GM18520 (cell line): ENCODE data around the gene CD47.
A peak's percentile ranks its signal among the peaks of the same experiment; 100 is the strongest.

ENCODE experiments used
- ATAC-seq: cut with Tn5 transposase; IDR thresholded peaks from one replicate; pipeline ENCODE4 v1.9.1; 2021; ENCODE audit not compliant: unreplicated experiment

CD47 gene

DNA sequence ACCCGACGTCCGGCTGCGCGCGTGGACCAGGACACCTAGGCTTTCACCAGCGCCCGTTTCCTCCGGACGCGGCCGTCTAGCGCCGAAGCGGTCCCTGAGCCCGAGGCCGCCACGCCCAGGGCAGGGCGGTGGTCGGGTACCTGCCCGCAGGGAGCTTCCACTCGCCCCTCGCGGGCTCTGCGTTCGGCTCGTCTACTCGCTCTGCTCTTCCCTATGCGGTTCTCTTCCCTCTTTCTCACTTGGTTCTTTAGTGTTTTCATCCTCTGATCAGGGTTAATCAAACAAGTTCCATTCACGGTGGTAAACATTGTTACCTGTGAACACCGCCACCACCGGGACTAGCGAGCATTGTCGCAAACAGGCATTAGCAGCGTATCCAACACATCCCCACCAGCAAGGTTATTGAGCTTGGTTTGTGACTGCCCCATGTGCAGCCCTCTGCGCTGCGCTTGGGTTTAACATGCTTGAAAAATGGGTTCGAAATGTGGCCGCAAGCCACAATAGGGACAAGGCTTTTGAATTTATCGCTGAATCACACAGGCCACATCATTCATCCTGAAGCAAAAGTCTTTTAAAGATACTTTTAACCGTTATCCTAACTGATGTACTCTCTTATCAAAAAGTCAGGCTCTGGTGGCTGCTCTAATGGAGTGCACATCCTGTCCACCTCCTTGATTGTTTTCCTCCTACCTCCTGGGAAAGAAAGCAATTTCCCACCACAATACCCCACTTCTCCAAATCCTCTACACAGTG is 843 bp upstream of the CD47 start:
- ATAC-seq = no peak

DNA sequence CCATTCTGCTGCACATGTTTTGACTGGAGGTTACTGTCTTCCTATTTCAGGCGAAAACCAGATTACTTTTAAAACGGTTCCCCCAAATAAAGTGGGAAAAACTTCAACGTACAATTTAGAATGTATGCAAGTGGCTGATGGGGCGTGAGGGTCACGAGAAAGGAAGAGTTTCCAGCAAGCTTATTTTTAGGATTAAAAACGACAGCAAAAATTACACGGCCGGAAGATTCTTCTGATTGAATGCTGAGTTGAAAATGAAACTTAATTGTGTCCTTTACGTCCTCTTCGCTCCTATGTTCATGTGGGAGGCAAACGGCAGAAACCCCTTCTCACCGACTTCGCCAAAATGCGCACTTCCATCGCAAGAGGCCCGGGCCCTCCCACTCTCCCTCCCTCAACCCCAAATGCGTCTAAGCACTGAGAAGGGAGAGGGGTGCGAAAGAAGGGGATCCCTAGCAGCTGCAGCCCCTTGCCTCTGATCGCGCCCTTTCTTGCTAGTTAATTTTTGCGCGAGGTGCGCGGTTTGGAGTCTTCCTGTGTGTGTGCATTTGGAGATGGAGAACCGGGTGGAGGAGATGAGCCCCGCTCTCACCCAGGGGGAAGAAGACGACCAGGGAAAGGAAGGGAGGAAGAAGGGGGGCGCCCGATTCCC is 656 bp downstream of the CD47 start:
- ATAC-seq = no peak

DNA sequence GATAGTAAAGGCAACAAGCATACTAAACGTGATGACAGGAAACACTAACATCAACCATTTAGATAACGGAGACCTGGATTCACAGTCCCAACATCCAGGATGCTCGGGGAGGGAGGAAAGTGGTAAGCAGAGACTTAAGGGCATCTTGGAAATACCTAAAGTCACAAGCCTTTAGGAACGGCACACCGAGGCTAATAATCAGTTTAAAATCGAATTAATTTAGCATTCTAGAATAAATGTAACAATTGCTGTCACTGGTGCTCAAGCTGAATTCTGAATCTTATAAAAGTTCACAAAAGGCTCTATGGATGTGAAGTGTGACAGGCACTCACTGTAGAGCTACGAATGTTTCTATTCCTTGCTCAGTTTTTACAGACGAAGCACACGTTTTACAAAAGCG is 1.3 kb downstream of the CD47 start:
- ATAC-seq = no peak

DNA sequence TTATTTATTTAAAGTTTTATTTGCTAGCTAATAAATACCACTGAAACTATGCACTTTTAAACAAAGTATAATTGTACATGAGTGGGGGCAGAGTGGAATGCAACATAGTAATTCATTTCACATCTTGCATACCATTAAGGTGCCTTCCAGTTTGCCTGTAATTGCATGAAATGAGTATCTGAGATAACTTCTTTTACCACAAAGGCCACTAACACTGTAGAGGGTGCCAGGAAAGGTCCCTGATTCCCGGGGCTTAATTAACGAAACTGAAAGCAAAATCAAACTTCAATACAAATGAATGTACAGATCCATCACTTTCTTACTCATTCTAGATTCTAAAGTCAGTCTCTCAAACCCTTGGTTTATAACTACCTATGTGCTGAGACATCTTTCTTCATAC is 2.1 kb downstream of the CD47 start:
- peak; percentile 53 for ATAC-seq

DNA sequence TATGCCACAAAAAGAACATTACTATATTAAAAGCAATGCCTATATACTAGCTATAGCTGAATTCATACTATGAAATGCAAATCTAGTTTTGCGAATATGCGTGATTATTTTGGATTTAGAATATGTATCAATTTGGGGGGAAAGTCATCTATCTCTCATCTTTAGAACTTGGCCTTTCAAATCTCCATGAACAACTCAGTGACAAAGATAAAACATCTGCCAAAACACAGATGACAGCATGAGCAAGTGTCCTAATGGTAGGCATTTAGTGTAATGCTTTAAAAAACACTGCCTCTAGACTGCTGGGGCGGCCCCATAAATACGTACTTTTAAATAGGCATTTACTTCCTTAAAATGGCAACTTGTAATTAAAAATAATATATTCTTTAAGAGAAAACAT is 2.7 kb downstream of the CD47 start:
- no peak for ATAC-seq

DNA sequence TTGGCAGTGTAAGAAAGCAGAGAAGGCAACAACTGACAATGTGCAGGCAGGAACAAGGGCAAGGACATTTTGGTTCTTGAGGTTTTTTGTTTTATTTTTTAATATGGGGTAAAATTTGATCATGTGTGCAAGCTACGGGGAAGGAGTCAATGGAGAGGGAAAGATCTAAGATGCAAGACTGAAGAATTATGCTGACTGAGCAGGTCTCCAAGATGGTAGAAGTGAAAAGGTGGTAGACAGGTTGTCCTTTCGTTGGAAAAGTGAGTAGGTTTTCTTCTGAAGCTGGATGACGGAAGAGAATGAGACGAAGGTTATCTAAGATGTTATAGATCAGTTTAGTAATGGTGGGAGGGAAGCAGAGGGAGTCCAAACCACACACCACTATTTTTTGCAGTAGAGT is 4.2 kb downstream of the CD47 start:
- no peak for ATAC-seq

DNA sequence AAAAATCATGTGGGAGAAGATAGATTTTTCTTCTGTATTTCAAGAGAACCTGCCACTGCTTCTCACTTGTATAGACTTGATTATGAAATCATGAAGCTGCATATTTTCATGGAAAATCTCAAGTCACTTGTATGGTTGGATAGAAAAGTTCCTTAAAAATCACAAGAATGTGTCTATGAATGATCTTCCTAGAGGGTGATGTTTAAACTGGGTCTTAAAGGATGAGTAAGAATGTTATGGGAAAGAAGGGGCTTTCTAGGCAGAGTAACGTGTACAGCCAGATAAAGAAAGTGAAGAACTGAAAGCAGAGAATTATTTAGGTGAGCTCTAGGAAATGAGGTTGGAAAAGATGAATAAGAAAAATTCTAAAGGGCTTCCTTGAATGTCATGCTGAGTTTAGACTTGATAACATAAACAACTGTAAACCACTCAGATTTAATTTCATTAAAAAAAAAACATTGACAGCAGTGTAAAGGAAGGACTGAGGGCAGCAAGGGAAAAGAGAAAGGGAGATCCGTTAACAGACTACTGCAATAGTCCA is 5.0 kb downstream of the CD47 start:
- no peak for ATAC-seq

DNA sequence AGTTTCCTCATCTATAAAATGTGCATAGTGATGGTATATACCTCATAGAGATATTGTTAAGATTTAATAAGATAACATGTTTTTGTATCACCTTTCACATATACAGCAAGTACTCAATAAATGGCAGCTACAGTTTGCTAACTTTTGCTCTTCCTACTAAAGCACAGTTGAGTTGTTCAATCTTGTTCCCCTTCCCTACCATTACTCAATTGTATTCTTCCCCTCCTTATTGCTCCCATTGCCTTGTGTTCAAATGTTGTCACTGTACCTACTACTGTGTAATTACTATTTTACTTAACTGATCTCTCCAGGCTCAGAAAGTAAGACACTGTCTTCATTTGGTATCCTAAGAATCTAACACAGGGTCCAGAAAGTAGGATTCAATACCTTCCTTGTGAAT is 5.5 kb downstream of the CD47 start:
- no peak for ATAC-seq

DNA sequence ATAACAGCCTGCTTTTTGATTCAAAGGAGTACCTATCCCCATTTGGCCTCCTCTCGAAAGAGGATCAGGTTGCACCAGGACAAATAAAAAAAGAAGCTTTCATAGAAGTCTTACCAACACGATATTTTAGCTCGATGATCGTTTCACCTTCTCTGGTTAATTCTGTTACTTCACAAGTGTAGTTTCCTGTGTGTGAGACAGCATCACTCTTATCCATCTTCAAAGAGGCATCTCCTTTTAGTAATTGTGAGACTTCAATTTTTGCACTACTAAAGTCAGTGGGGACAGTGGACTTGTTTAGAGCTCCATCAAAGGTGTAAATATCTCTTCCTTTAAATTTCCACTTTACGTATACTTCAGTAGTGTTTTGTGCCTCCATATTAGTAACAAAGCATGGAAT is 11.0 kb downstream of the CD47 start:
- ATAC-seq = no peak

DNA sequence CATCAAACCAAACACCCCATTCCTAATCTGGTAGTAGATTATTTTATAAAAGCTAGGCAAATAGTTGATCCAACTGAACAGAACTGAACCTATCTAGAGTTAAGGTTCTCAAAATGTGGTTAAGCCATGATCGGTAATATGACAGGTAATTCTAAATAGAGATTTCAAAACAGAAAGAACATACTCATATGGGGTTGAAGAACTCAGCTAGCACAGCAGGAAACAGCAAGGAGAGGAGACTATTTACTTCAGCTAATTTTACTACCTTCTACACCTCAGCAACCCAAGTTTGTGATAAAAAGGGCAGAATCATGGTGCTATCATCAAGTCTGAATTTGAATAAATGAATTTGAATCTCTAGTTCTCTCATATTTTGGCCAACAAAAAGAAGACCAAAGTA is 11.8 kb downstream of the CD47 start:
- ATAC-seq = no peak

DNA sequence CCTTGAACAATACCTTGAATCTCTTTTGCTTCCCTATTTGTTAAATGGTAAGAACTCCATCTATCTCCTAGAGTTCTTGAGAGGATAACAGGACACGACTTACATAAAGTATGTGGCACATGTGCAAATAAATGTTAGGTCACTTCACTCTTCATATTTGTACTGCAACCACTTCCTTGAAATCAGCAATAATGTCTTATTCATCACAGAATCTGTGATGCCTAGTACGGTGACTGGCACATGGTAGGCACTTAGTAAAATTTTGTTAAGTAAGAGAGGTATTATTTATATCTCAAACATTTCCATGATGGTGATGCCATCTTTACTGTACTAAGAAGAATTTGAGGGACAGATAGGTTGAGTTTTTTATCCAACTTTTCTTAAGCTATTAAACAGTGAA is 14.3 kb downstream of the CD47 start:
- no peak for ATAC-seq

DNA sequence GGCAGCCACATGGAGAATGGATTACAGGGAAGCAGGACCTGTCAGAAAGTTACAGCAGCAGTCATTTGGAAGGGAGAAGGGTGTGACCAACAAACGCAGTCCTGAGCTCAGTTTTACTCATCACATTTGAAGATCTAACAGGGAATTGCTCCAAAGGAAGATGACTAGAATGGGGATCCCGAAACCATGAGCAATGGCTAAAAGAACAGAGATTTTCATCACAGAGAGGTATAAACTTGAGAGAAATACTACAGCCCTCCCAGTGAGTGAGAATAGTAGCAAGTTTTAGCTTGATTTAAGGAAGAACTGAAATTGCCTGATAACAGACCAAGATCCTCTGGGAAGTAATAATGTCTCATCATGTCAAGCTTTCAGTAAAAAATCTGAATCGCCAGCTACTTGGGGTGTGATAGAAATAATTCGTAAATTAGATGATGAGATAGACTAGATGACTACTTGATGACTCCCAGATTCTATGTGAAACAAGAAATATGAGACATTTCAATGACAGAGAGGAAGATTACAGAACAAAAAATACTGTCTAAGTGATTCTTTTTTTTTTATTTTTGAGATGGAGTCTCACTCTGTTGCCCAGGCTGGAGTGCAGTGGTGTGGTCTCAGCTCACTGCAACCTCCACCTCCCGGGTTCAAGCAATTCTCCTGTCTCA is 16.9 kb downstream of the CD47 start:
- no peak for ATAC-seq

DNA sequence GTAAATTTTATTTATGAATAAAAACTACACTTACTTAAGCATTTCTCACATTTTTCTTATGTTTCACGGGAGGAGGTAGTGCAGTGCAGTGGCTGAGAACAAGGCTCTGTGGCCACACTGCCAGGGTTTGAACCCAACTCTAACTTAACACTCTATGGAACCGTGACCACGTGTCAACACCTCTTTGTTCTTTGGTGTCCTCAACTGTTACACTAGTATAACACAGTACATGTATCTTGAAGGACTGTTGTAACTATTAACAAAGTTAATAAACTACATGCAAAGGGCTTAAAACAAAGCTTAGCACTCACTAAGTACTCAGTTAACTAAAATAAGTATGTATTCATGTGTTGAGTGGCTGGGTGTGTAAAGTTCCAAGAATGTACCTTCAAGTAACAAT is 19.5 kb downstream of the CD47 start:
- no peak for ATAC-seq

DNA sequence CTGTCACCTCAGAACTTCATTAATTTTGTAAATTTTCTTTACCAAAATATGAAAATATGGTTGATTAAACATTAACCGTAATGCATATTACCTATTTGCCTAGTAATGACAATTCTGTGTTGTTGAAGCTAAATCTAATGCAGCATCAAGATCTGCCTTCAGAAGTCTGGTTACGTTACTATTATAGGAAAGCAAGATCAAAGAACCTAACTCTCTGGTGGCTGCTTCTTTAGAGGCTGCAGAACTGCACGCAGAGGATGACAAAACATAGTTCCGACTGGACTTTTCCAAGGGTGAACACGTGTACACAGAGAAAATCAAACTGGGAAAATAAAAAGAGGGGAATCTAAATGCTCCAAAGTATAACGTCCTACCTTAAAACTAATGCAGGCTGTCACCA is 20.5 kb downstream of the CD47 start:
- no peak for ATAC-seq

DNA sequence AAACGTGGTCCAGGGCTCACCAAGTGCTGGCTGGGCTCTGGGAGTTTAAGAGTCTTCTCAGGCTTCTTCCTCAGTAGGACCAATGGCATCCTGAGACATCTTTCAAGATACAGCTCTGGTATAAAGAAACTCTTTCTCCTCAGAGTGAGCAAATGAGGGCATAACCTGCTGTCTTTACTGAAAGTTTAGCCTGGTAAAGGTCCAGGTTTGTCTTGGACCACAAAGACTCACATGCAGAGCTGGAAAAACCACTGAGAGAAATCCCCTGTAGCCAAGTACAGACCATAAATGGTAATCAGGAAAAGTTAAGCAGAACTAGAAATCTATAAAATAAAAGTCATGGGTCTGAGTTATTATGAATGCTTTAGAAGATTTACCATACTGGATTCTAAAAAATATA is 23.1 kb downstream of the CD47 start:
- ATAC-seq = no peak

DNA sequence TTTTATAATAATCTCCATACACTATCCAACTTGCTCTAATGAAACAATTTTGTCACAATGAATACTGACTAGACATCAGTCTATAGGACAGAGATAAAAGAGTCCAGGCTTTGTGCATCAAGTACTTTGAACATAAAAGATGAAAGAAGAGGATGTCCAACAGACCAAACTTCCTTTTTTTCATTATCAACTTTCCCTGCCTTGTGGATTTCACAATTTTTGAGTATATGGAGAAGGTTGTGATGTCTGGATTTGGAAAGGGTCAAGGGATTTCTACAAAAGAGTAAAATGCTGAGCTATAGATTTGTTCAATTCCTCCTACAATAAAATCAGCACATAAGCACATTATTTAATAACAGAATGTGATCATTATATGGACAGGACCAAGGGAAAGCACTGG is 25.7 kb downstream of the CD47 start:
- ATAC-seq = no peak

DNA sequence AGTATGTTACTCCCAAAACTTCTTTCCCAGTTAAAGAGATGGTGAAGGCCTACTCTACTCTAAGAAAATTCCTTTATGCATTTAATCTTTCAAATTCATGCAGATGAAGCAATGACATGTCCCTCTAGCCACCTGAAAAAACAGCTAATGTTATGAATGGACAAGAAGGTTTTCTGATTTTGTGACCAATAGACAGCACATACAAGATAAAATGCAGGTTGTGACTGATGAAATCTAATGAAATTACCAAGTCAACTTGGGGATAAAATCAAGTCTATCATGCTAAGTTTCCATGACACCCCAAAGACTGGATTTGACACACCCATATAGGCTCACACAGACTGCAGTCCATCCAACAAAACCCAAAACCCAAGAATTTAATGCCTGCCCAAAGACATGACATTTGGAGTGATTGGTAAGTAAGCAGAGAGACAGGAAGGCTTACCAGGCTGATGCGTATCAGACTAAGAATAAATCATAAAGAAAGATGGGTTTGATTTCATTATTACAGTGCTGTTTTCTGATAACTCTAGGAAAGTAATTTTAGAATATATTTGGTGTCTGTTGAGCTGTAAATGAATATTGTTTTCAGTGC is 26.4 kb downstream of the CD47 start:
- ATAC-seq = no peak

DNA sequence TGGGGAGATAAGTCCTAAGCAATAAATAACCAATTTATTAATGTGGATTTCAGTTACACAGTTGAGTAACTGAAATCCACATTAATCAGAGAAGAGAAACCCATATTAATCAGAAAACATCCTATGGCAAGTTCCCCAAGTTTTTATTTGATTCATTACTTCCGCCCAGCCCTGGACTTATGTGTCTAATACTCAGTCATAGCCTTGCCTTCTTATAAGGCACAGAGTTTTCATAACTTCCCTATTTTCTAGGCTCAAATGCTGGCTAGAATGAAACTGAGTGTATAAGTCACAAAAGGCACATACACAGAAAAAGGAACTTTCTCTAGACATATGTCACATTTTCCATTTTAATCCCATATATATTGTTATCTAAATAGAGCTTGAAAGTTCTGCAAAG is 28.8 kb downstream of the CD47 start:
- ATAC-seq = no peak

DNA sequence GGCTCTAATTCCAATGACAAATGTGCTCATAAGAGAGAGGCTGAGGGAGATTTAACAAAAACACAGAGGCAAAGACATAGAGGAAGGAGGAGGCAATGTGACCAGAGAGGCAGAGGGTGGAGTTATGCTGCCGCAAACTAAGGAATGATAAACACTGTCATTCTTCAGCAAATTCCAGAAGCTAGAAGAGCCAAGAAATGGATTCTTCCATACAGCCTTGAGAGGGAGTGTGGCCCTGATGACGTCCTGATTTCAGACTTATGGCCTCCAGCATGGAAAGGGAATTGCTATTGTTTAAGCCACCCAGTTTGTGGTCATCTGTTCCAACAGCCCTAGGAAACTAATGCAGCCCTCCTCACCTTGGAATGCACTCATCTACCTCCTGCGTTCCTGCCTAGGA is 30.5 kb downstream of the CD47 start:
- ATAC-seq = no peak

DNA sequence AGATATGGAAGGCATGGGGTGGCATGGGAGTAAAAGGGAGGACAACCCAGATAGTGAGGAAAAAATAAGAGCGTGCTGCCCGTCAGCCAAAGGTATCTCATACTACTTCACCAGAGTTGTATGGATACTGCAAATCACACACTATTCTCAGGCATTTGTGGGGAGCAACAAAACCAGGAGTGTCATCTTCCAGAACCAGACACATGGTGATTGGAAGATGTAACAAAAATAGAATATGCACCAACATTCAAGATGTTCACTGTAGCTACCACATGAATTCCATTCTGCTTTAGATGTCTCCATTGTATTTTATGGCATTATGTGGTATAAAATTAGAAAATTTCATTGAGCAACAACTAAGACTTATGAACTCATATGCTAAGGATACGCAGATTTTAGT is 34.9 kb downstream of the CD47 start:
- no peak for ATAC-seq

DNA sequence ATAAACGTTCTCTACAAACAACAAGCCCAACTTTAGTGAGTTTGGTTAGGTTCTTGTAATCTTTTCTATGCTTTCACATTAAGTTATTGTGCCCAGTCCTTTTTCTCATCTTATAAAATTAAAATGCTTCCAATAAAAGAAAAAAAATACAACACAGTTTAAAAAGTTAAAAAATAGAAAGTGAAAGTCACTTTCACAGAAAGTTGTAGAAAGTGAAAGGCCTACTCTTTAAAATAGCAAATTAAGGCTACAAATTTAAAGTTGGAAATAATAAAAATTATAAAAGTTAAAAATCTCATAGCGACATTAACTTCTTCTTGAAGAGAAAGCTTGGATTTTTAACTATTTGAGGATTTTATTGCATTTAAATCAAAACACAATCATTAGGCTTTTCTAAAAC is 35.9 kb downstream of the CD47 start:
- no peak for ATAC-seq

DNA sequence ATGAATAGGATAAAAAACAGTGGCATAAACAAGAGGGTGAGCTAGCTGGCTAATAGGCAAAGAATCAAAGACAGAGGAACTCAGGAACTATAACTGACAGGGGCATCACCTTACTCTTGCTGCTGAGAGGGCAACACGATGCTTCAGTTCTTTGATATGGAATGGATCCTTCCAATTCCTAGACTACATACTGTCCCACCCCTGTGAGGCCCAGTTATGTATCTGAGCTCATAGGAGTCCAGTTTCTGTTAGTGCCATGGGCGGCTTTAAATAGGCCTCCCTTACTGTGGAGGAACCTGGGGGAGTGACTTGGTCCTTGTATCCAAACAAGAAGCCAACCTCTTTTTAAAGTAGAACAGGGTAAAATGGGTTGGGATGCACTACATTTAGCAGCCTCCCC is 37.3 kb downstream of the CD47 start:
- no peak for ATAC-seq
